Measurements from ENCODE around the gene CNTNAP5. TPM values are rescaled to one million over a fixed set of nuclear protein-coding genes. Genes with fewer than 3 reads are reported as not detected.

Gene CNTNAP5
- total and polyA plus RNA-seq, 4 donors = not detected

DNA sequence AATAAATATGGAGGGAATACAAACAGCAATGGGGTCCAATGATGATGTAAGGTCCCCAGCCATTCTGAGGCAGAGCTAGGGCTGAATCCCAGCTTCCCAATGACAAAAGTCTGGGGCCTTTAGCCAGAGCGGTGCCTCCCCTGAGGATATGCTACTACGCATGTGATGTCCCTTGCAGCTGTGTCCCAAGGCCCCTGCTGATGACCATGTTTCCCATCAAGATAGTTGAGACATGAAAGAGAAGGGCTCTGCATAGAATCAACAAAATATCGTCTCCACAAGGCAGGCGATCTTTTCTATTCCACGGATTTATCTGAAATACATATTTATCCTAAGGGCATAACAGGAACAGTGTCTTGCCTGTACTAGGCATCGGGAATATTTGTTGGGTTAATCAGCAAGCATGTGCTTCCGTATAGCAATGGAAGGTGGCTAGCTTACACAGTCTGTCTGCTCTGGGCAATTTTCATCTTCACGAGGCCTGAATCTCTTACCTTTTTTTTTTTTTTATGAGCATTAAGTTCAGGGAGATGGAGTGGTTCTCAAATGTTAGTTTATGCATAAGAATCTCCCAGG, 284.6 kb downstream of the CNTNAP5 start:
- WGBS = 84% methylated on average over 8 of the region's 8 CpGs
- Histone ChIP-seq H3K27me3 (ENCODE audit: control insufficient read depth in 4 of 4, insufficient read depth in 4 of 4, low read length in 3 of 4) (no peaks in the 10 kb centered on the region), H3K9me3 (ENCODE audit: control insufficient read depth in 4 of 4, low read length in 3 of 4) (no peaks in the 10 kb centered on the region), H3K27ac (ENCODE audit: low read depth in 1 of 2, low read length in 2 of 2) (no peak overlapping the region), H3K4me1 (ENCODE audit: control insufficient read depth in 4 of 4, insufficient read depth in 4 of 4, low read length in 3 of 4) (no peaks in the 10 kb centered on the region), H3K9ac (ENCODE audit: low read depth in 1 of 2, low read length in 2 of 2) (no peak overlapping the region), H3K36me3 (ENCODE audit: control insufficient read depth in 4 of 4, insufficient read depth in 3 of 4, low read depth in 1 of 4, low read length in 3 of 4) (no peaks in the 10 kb centered on the region), H3K4me3 (ENCODE audit: low read depth in 1 of 3, low read length in 3 of 3) (no peak overlapping the region)
- TF ChIP-seq, protein P1, sequence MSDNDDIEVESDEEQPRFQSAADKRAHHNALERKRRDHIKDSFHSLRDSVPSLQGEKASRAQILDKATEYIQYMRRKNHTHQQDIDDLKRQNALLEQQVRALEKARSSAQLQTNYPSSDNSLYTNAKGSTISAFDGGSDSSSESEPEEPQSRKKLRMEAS (IDR thresholded peaks at IDR 0.05) = no peak
- TF ChIP-seq, protein P2, sequence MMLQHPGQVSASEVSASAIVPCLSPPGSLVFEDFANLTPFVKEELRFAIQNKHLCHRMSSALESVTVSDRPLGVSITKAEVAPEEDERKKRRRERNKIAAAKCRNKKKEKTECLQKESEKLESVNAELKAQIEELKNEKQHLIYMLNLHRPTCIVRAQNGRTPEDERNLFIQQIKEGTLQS (IDR thresholded peaks at IDR 0.05) = no peak
- TF ChIP-seq TAF1 (conservative IDR thresholded peaks at IDR 0.05) (no peak), YY1 (IDR thresholded peaks at IDR 0.05) (no peak), EGR1 (IDR thresholded peaks at IDR 0.05; ENCODE audit: low read depth in 2 of 2) (no peak), FOXA1 (IDR thresholded peaks at IDR 0.05) (no peak), HNF4A (conservative IDR thresholded peaks at IDR 0.05) (no peak), FOXA2 (IDR thresholded peaks at IDR 0.05) (no peak)
- DNase-seq (ENCODE audit: low spot score) = no peak

GRCh38 chr2:124310671-124311070, 285.6 kb downstream of the CNTNAP5 start:
- TF ChIP-seq, protein P1 (IDR thresholded peaks at IDR 0.05) = no peak
- TF ChIP-seq GABPA (IDR thresholded peaks at IDR 0.05 in 1 of 2, conservative IDR thresholded peaks at IDR 0.05 in 1 of 2) = no peak
- no peak for TF ChIP-seq NR2F2 (IDR thresholded peaks at IDR 0.05)
- TF ChIP-seq, protein P3, sequence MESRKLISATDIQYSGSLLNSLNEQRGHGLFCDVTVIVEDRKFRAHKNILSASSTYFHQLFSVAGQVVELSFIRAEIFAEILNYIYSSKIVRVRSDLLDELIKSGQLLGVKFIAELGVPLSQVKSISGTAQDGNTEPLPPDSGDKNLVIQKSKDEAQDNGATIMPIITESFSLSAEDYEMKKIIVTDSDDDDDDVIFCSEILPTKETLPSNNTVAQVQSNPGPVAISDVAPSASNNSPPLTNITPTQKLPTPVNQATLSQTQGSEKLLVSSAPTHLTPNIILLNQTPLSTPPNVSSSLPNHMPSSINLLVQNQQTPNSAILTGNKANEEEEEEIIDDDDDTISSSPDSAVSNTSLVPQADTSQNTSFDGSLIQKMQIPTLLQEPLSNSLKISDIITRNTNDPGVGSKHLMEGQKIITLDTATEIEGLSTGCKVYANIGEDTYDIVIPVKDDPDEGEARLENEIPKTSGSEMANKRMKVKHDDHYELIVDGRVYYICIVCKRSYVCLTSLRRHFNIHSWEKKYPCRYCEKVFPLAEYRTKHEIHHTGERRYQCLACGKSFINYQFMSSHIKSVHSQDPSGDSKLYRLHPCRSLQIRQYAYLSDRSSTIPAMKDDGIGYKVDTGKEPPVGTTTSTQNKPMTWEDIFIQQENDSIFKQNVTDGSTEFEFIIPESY (IDR thresholded peaks at IDR 0.05) = no peak
- no peak for TF ChIP-seq RAD21 (IDR thresholded peaks at IDR 0.05)
- no peak for TF ChIP-seq EGR1 (IDR thresholded peaks at IDR 0.05; ENCODE audit: low read depth in 2 of 2)
- no peak for TF ChIP-seq FOXA1 (IDR thresholded peaks at IDR 0.05)
- no peak for DNase-seq (ENCODE audit: low spot score)
- Histone ChIP-seq H3K4me1 (ENCODE audit: control insufficient read depth in 4 of 4, insufficient read depth in 4 of 4, low read length in 3 of 4) (no peaks in the 10 kb centered on the region), H3K27me3 (ENCODE audit: control insufficient read depth in 4 of 4, insufficient read depth in 4 of 4, low read length in 3 of 4) (no peaks in the 10 kb centered on the region), H3K4me3 (ENCODE audit: low read depth in 1 of 3, low read length in 3 of 3) (no peak overlapping the region), H3K27ac (ENCODE audit: low read depth in 1 of 2, low read length in 2 of 2) (no peak overlapping the region), H3K9me3 (ENCODE audit: control insufficient read depth in 4 of 4, low read length in 3 of 4) (no peaks in the 10 kb centered on the region), H3K9ac (ENCODE audit: low read depth in 1 of 2, low read length in 2 of 2) (no peak overlapping the region), H3K36me3 (ENCODE audit: control insufficient read depth in 4 of 4, insufficient read depth in 3 of 4, low read depth in 1 of 4, low read length in 3 of 4) (no peaks in the 10 kb centered on the region)
- 79% methylated on average over 4 of the region's 4 CpGs for WGBS

DNA sequence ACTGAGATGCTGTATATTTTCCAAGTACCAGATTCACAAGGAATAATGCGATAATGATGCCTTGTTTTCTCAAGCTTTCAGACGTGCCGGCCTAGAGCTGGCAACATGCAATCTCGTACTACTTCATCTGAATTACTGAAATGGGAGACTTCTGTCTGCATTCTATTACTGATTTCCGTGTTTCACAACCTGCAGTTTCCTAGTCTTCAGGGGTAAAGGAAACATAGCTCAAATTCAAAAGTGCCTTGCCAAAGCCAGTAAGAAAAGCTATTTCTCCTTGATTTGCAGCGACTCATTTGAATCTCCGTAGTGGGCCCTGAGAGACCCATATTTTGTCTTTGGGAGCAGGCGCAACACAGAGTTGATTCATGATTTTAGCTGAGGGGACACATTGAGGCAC, 289.0 kb downstream of the CNTNAP5 start:
- H3K27me3 ChIP-seq (ENCODE audit: control insufficient read depth in 4 of 4, insufficient read depth in 4 of 4, low read length in 3 of 4) = no peaks in the 10 kb centered on the region
- no peaks in the 10 kb centered on the region for H3K36me3 ChIP-seq (ENCODE audit: control insufficient read depth in 4 of 4, insufficient read depth in 3 of 4, low read depth in 1 of 4, low read length in 3 of 4)
- H3K9me3 ChIP-seq (ENCODE audit: control insufficient read depth in 4 of 4, low read length in 3 of 4) = no peaks in the 10 kb centered on the region
- H3K4me3 ChIP-seq (ENCODE audit: low read depth in 1 of 3, low read length in 3 of 3) = no peak overlapping the region
- H3K9ac ChIP-seq (ENCODE audit: low read depth in 1 of 2, low read length in 2 of 2) = no peak overlapping the region
- H3K4me1 ChIP-seq (ENCODE audit: control insufficient read depth in 4 of 4, insufficient read depth in 4 of 4, low read length in 3 of 4) = no peaks in the 10 kb centered on the region
- no peak overlapping the region for H3K27ac ChIP-seq (ENCODE audit: low read depth in 1 of 2, low read length in 2 of 2)
- DNase-seq (ENCODE audit: low spot score) = no peak
- WGBS = 93% methylated on average over 8 of the region's 8 CpGs
- TF ChIP-seq EGR1 (IDR thresholded peaks at IDR 0.05; ENCODE audit: low read depth in 2 of 2) = no peak
- no peak for TF ChIP-seq GABPA (IDR thresholded peaks at IDR 0.05 in 1 of 2, conservative IDR thresholded peaks at IDR 0.05 in 1 of 2)
- TF ChIP-seq, protein P2 (IDR thresholded peaks at IDR 0.05) = no peak
- TF ChIP-seq FOXA1 (IDR thresholded peaks at IDR 0.05) = no peak
- TF ChIP-seq REST (IDR thresholded peaks at IDR 0.05) = no peak
- TF ChIP-seq JUND (IDR thresholded peaks at IDR 0.05) = no peak
- no peak for TF ChIP-seq RAD21 (IDR thresholded peaks at IDR 0.05)
- TF ChIP-seq, protein P1 (IDR thresholded peaks at IDR 0.05) = no peak
- no peak for TF ChIP-seq HNF4G (IDR thresholded peaks at IDR 0.05)
- TF ChIP-seq HNF4A (conservative IDR thresholded peaks at IDR 0.05) = no peak
- TF ChIP-seq NR2F2 (IDR thresholded peaks at IDR 0.05) = no peak
- TF ChIP-seq, protein P3 (IDR thresholded peaks at IDR 0.05) = no peak
